GM12891 (cell line): ENCODE results near the gene DNAJB8.

Experiments
- DNase-seq: peaks from one replicate; pipeline ENCODE4 v3.0.0; 2011; ENCODE audit warnings: low spot score; ENCODE audit not compliant: insufficient read length
- FAIRE-seq: peaks from 2 replicates; lab custom pipeline; 2011; peaks lifted over from hg19 to GRCh38; lab: Jason Lieb, UNC
- PAX5 ChIP-seq: IDR thresholded peaks from 2 replicates; pipeline ENCODE4 v1.6.1; 2011; ENCODE audit warnings: low read length, moderate library complexity, mild to moderate bottlenecking; ENCODE audit not compliant: insufficient read depth, severe bottlenecking
- POLR2A ChIP-seq: IDR thresholded peaks from 2 replicates; pipeline ENCODE4 v1.6.1; 2011; ENCODE audit warnings: low read depth, low read length, control low read depth
- POLR2AphosphoS5 ChIP-seq: IDR thresholded peaks from 2 replicates; pipeline ENCODE4 v1.6.1; 2011; ENCODE audit warnings: low read depth, low read length, control low read depth
- POU2F2 ChIP-seq: IDR thresholded peaks from 2 replicates; pipeline ENCODE4 v1.6.1; 2011; ENCODE audit warnings: low read depth, mild to moderate bottlenecking, control low read depth, low read length, moderate library complexity
- SPI1 ChIP-seq: IDR thresholded peaks from 2 replicates; pipeline ENCODE4 v1.6.1; 2011; ENCODE audit warnings: low read depth, low read length, control low read depth
- TAF1 ChIP-seq: IDR thresholded peaks from 2 replicates; pipeline ENCODE4 v1.6.1; 2011; ENCODE audit warnings: low read depth, low read length, control low read depth

Gene DNAJB8

DNA sequence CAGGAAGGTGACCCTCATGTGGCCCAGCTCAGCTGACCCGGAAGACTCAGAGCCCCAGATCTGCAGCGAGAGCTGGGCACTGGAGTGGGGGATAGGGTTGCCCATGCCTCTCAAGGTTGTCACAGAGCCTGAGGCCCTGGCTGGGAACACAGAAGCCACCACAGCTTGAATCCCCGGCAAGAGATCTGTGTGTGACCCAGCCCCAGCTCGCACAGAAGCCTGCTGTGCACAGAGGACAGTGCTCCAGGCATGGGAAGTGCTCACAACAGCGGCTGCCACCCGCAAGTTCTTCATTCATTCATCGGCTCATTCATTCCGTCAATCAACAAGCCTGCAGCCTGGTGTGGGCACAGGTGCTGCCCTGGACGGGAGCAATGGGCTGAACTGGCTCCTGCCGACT lies 36.4 kb downstream of the DNAJB8 start:
- TF ChIP-seq POLR2A = no peak
- TF ChIP-seq SPI1 = no peak
- TF ChIP-seq POU2F2 = no peak
- TF ChIP-seq POLR2AphosphoS5 = no peak
- no peak for TF ChIP-seq TAF1
- TF ChIP-seq PAX5 = no peak
- FAIRE-seq = no peak
- DNase-seq = no peak

DNA sequence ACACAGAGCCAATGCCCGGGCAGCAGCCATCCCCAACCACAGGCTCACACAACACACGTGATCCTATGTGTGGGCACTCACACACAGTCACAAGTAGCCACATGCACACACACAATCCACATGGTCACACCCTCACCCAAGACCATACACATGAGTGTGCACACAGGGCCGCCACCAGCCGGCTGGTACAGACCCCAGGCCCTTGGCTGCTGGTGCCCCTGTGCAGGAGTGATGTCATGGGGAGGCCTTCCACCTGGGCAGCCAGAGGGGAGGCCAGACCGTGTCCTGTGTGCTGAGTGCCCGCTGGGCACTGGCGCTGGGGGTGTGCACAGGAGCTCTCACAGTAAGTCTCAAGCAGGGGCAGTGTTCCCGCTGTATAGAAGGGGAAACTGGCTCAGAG lies 36.9 kb downstream of the DNAJB8 start:
- TF ChIP-seq POLR2A (no peak), POLR2AphosphoS5 (no peak), TAF1 (no peak), SPI1 (no peak), POU2F2 (no peak), PAX5 (no peak)
- DNase-seq (no peak), FAIRE-seq (no peak)

DNA sequence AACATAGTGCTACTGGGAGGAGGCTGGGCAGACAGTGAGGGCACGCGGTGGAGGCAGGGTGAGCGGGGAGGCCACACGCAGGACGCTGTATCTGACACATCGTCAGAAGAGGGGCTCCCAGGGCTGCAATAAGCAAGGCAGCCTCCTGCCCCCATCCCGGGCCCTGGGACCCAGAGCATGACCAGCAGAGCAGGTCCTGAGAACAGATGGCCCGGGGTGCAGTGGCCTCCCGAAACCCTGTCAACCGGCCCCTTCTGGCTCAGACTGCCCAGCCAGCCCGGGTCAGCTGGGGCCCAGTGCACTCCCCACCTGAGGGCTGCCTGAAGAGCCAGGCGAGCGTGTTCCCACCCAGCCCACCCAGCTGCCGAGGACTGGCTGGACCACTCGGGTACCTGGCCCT lies 37.4 kb downstream of the DNAJB8 start:
- TF ChIP-seq POLR2A (no peak), TAF1 (no peak), POU2F2 (no peak), SPI1 (no peak), POLR2AphosphoS5 (no peak), PAX5 (no peak)
- FAIRE-seq (no peak), DNase-seq (no peak)

DNA sequence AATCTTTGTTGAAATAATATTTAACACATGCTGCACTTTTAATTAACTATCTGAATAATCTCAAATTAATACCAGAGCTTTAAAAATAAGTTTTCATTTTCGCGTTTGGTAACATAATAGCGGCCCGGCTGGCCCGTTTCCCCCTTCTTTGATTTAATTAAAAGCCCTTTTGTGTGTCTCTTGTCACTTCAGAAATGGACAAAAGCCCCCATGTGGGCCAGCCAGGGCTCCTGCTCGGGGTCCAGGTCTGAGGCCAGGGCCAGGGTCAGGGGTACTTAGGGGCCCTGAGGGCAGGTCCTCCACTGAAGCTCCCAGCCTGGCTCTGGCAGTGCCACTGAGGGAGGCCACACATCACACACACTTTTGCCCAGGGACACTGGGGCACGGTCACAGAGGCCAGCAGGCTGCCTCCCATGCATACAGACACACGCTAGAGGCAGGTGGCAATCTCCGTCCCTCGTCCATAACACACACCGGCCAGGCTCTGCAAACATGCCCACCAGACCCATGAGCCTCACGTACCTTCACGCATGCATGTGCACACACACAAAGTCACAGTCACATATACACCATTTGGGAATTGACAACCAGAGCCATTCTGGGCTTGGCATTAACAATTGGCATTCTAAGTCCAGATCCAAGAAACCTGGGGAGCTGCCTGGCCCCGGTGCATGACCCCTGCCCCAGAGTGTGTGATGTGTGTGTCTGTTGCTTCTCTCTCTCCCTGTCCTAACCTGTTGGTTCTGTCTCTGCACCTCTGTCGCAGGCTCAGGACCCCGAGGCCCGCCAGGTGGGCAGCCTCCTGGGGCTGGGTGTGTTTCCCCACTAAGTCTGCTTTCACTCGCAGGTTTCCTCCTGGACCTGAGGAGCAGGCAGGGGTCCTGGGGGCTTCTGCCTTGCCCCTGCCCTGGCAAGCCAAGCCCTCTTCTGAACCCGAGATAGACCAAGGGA lies 38.5 kb downstream of the DNAJB8 start:
- no peak for FAIRE-seq
- no peak for DNase-seq
- no peak for TF ChIP-seq POLR2A
- no peak for TF ChIP-seq SPI1
- no peak for TF ChIP-seq POLR2AphosphoS5

DNA sequence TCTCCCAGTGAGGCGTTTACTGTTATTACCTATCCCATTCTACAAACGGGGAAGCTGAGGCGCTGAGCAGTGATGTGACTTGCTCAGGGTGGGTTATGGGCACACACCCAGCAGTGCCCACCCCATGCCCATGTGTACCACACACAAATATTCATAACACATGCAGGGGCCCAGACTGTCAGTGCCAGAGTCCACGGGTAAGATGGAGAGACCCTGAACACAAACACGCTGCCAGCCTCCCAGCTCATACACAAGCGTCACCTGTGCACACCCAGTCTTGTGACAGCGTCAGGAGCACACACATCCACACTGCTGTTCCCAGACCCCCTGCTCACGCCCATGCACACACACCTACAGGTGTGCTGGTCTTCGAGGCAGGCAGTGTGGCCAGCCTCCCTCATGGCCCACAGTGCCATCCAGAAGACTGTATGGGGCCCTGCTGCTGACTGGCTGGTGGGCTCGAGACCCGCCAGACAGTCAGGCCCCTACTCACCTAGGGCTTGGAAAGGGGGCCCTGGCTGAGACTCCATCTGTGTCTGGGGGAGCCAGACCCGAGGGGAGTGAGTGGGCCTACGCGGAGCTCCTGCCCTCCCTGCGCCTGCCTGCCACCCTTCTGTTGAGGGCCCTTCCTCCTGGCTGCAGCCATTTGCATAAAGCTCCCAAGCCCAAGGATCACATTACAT lies 39.4 kb downstream of the DNAJB8 start:
- DNase-seq = no peak
- FAIRE-seq = no peak
- no peak for TF ChIP-seq SPI1
- TF ChIP-seq POU2F2 = no peak
- TF ChIP-seq PAX5 = no peak
- no peak for TF ChIP-seq TAF1
- no peak for TF ChIP-seq POLR2AphosphoS5
- TF ChIP-seq POLR2A = no peak

DNA sequence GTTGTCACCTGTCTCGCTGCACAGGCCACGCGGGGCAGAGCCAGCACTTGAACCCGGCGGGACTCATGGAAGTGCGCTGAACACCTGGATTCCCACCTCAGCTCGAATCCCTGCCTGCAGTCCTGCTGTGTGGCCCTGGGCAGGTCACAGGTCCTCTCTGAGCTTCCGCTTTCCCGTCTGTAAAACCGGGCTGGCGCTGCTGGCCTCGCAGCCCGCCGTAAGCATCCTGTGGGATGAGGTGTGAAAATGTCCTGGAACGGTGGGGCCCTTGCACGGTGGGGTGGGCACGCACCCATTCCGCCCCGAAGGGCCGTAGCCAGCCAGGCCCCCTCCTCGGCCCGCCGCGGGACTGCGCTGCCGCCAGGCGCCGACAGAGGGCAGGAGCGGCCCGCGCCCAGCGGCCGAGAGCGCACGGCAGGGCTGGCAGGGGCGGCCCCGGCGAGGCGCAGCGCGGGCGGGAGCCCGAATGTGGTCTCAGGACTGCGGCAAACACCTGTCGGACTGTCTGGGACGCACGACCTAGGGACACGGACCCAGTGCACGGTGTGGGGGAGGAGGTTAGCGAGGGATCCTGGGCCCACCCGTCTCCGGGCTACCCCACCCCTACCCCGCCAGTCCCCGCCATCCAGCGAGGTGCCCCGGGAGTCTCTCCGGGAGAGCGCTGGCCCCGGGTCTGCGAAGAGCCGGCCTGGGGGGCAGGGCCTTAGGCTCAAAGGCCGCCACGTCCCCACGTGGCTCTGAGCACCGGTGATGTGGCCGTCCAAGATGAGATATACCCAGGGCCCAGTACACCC lies 40.4 kb downstream of the DNAJB8 start:
- DNase-seq (peak; percentile 99), FAIRE-seq (peak; percentile 87)
- TF ChIP-seq PAX5 (peak; percentile 7), TAF1 (no peak)

DNA sequence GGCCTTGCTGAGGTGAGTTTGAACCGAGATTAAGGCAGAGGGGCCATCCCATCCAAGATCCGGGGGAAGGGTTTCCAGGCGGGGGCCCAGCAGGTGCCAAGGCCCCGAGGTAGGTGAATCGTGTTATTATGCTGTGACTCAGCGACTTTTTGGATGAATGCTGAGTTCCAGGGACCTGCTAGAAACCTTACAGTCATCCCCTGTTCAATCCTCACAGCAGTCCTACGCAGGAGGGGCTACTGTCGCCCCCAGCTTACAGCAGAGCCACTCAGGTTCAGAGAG lies 40.9 kb downstream of the DNAJB8 start:
- no peak for TF ChIP-seq POLR2AphosphoS5
- TF ChIP-seq SPI1 = no peak
- no peak for TF ChIP-seq POLR2A
- no peak for TF ChIP-seq TAF1
- no peak for TF ChIP-seq PAX5
- TF ChIP-seq POU2F2 = no peak
- FAIRE-seq (no peak), DNase-seq (no peak)

DNA sequence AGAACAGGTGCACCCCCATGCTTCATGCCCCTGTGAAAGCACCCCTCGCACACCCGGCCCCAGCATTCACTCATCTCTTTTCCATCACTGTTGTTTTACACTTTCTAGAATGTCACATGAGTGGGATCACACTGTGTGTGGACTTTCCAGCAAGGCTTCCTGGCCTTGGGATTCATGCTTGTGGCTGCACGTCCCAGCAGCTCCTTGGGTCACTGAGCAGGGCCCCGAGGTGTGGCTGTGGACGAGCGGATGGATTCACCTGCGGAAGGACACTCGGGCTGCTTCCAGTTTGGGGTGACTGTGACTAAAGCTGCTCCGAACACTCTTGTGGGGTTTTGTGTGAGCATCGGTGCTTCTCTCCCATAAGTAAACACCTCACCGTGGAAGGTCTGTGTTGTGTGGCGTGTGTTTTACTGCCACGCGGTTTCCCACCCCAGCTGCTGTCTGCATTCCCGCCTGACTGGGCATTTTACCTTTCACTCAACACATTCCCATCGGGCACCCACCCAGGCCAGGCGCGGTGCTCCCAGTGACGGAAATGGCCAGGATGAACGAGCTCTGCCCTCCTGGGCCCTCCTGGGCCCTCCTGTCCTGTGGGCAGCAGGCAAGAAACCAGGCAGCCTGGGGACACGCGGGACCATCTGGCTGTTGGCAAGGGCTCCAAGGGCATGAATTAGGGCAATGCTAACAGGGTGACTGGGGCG lies 41.4 kb downstream of the DNAJB8 start:
- no peak for FAIRE-seq
- TF ChIP-seq POU2F2 (no peak), PAX5 (no peak), SPI1 (no peak), TAF1 (no peak), POLR2A (no peak), POLR2AphosphoS5 (no peak)

DNA sequence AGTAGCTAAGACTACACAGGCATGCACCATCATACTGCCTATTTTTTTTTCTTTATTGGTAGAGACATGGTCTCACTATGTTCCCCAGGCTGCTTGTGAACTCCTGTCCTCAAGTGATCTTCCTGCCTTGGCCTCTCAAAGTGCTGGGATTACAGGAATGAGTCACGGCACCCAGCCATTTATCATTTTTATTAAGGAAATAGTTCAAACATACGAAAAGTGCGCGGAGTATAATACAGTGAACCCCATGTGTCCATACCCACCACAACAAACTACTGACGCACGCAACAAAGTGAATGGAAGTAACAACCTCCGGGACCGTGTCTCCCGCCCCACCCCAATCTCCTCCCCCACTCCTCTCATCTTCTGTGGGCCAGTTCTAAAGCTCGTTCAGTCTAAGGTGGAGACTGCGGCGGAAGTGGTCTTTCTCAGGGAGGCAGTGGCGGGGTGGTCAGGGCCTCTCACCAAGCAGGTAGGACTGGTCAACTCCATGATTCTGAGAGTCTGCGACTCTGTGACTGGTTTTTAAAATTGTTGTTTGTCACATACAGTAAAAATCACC lies 42.1 kb downstream of the DNAJB8 start:
- FAIRE-seq (no peak), DNase-seq (no peak)
- TF ChIP-seq POLR2AphosphoS5 (no peak), POLR2A (no peak), POU2F2 (no peak), SPI1 (no peak), TAF1 (no peak), PAX5 (no peak)

More for the DNA sequence above, 41.4 kb downstream of the DNAJB8 start:
- DNase-seq = no peak
